Ovary (tissue), 9 donors: Measurements from ENCODE around the gene PHKA1. TPM values are rescaled to one million over a fixed set of nuclear protein-coding genes. Genes with fewer than 3 reads are reported as not detected.
"Not testable (repeated sequence)": the region's sequence is repeated elsewhere in the genome, so short reads cannot be mapped to it uniquely, and the experiment has no call there.

Experiments used
- DNase-seq, 5 donors: peaks; one replicate each; pipeline ENCODE4 v3.0.0-alpha.2; 2019 to 2020
- H3K27ac ChIP-seq, 2 donors: fragments of 200-600 bp; one replicate each; pipeline versions ENCODE4 v1.5.1 to v1.8.0; 2019 to 2022
- H3K27me3 ChIP-seq: fragments of 200-600 bp; one replicate; pipeline ENCODE4 v1.8.0; 2022
- H3K36me3 ChIP-seq: fragments of 200-600 bp; sonication (generic); one replicate; pipeline ENCODE4 v1.5.1; 2019
- H3K4me1 ChIP-seq: one replicate; pipeline ENCODE4 v1.8.1; 2013; ENCODE audit warnings: mild to moderate bottlenecking, moderate library complexity; ENCODE audit not compliant: insufficient read depth
- H3K4me3 ChIP-seq: fragments of 200-600 bp; sonication (generic); one replicate; pipeline ENCODE4 v1.5.1; 2017
- H3K9me3 ChIP-seq, 2 donors: fragments of 200-600 bp in 1 of 2; sonication (generic) in 1 of 2; one replicate each; pipeline versions ENCODE4 v1.5.1 to v1.8.1; 2013 to 2019; ENCODE audit warnings: mild to moderate bottlenecking in 1 of 2, moderate library complexity in 1 of 2
- EP300 ChIP-seq: sonication (generic); formaldehyde crosslinking; IDR thresholded peaks from one replicate; pipeline ENCODE4 v1.6.1; 2017; ENCODE audit warnings: antibody characterized with exemption
- POLR2A ChIP-seq: fragments of 450-650 bp; IDR thresholded peaks from one replicate; pipeline ENCODE4 v1.6.1; 2017; ENCODE audit warnings: antibody characterized with exemption, mild to moderate bottlenecking, moderate library complexity
- WGBS, 3 donors: extraction: QIAGEN DNeasy Blood & Tissue Kit in 1 of 3; methylation state at CpG; one replicate each; pipeline versions ENCODE4 v1.1.5 to v1.1.7; 2013 to 2017; 5-methylcytosine and 5-hydroxymethylcytosine counted together
- intact Hi-C, 4 donors: fragments of 100-400 bp; cut with DNase I; formaldehyde crosslinking; loops; one replicate each; pipeline versions ENCODE4 v1.11.0 to v1.15.1; 2022 to 2023
- polyA plus RNA-seq, 2 donors: library from polyadenylated mRNA; stranded (reverse); fragments of 200-250 nt in 1 of 2; fragments of 350-450 nt in 1 of 2; fragmentation: Illumina TruSeq in 1 of 2; extraction: RNeasy Lipid Tissue Mini Kit (QIAGEN cat#74804) in 1 of 2; gene quantifications; one replicate each; pipeline ENCODE4 v1.2.3, GENCODE V29; 2013 to 2014
- total RNA-seq, 7 donors: library from RNA; depleted of rRNA in 2 of 7; stranded (reverse); fragments of >200 nt in 2 of 7; fragmentation: NEBNext Ultra II Directional in 3 of 7; extraction: Animal tissue kit (Norgen Biotek cat#: 25700) in 3 of 7; gene quantifications; one replicate each; pipeline versions ENCODE4 v1.1.0 to v1.2.4, GENCODE V29; 2016 to 2023
- TF ChIP-seq, protein P1 (sequence below), 3 donors: fragments of 450-650 bp in 2 of 3; fragments of 200-600 bp in 1 of 3; IDR thresholded peaks; one replicate each; pipeline versions ENCODE4 v1.5.1 to v1.8.0; 2016 to 2022; ENCODE audit warnings: antibody characterized with exemption in 3 of 3, mild to moderate bottlenecking in 1 of 3
- donor health status: DM: no; HTN: no; CAD: no; lungs with moderate emphysema.
- donor health status: DM: no; HTN: no; CAD: no.
- donor health status: Bipolar disorder and iron deficiency.
- donor health status: DM: yes; HTN: yes; CAD: no.
- donor health status: DM: no; HTN: no; CAD: no.
- donor health status: DM: yes; HTN: yes; CAD: no.

Gene PHKA1
- total and polyA plus RNA-seq, 9 donors, result 4.6 to 14.8 (median 9.2) TPM

DNA sequence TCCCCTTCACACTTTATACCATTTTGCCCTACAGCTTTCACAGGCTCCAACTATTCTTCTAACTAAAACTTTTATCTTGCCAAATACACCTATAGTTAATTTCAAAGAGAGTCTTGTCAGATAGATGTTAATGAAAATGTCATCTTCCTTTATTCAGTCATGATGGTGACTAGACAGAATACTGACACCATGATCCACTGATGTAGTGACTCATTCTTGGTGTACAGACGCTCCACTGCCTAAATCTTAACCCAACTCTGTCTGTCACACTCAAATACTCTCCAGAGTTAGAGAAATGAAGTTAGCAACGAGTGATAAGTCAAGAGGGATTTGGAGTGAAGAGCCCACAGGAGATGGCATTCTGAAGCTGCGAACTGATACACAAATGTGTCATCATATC lies 109.4 kb downstream of the PHKA1 start:
- H3K27me3 ChIP-seq, result no peaks in the 10 kb centered on the region
- H3K4me1 ChIP-seq, result no peaks in the 10 kb centered on the region
- no peak for DNase-seq
- intact Hi-C loops, result no loop called here
- H3K27ac ChIP-seq, result no peak overlapping the region
- no peak for TF ChIP-seq EP300
- no peak for TF ChIP-seq POLR2A
- TF ChIP-seq, protein P1, sequence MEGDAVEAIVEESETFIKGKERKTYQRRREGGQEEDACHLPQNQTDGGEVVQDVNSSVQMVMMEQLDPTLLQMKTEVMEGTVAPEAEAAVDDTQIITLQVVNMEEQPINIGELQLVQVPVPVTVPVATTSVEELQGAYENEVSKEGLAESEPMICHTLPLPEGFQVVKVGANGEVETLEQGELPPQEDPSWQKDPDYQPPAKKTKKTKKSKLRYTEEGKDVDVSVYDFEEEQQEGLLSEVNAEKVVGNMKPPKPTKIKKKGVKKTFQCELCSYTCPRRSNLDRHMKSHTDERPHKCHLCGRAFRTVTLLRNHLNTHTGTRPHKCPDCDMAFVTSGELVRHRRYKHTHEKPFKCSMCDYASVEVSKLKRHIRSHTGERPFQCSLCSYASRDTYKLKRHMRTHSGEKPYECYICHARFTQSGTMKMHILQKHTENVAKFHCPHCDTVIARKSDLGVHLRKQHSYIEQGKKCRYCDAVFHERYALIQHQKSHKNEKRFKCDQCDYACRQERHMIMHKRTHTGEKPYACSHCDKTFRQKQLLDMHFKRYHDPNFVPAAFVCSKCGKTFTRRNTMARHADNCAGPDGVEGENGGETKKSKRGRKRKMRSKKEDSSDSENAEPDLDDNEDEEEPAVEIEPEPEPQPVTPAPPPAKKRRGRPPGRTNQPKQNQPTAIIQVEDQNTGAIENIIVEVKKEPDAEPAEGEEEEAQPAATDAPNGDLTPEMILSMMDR (IDR thresholded peaks at IDR 0.05), result no peak
- WGBS, 3 donors, result 58 to 68% (median 59%) methylated on average over 3 of the region's 3 CpGs
- H3K36me3 ChIP-seq, result no peaks in the 10 kb centered on the region
- H3K9me3 ChIP-seq, result no peaks in the 10 kb centered on the region
- H3K4me3 ChIP-seq, result no peak overlapping the region

DNA sequence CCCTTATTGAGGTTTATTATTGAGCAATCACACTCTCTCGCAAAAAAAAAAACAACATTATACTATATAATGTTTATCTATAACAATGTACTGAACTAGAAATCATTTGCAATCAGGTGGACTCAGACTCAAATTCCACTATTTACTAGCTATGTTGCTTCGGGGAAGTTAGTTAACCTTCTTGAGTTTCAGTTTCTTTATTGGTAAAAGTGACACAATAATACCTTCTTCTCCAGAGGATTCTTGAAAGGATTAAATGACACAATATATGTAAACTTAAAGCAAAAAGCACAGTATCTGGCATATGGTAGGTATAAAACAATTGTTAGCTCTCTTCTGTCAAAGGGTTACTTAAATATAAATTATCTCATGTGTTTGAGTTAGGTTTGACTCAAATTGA lies 110.0 kb downstream of the PHKA1 start:
- Histone ChIP-seq H3K4me1 (no peaks in the 10 kb centered on the region), H3K36me3 (no peaks in the 10 kb centered on the region), H3K4me3 (no peak overlapping the region), H3K27me3 (no peaks in the 10 kb centered on the region), H3K9me3 (no peaks in the 10 kb centered on the region), H3K27ac (no peak overlapping the region)
- intact Hi-C loops, result no loop called here
- no peak for DNase-seq
- TF ChIP-seq POLR2A, result no peak
- no peak for TF ChIP-seq EP300
- TF ChIP-seq, protein P1 (IDR thresholded peaks at IDR 0.05), result no peak
- whole genome bisulfite sequencing, 3 donors, result 85 to 88% (median 86%) methylated on average over 2 of the region's 2 CpGs

DNA sequence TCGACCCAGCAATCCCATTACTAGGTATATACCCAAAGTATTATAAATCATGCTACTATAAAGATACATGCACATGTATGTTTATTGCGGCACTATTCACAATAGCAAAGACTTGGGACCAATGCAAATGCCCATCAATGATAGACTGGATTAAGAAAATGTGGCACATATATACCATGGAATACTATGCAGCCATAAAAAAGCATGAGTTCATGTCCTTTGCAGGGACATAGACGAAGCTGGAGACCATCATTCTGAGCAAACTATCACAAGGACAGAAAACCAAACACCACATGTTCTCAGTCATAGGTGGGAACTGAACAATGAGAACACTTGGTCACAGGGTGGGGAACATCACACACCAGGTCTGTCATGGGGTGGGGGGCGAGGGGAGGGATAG lies 123.1 kb downstream of the PHKA1 start:
- not testable (repeated sequence) for H3K9me3 ChIP-seq, DNase-seq, H3K4me3 ChIP-seq, H3K27me3 ChIP-seq, H3K36me3 ChIP-seq, H3K27ac ChIP-seq, H3K4me1 ChIP-seq
- WGBS, 3 donors, result 64 to 79% (median 74%) methylated on average over 4 of the region's 4 CpGs
- intact Hi-C loops, result loop anchor here in 1 of 4 donors (5.0 kb wide), 1 partner anchor 1291 kb away; no protein-coding TSS in a partner anchor

DNA sequence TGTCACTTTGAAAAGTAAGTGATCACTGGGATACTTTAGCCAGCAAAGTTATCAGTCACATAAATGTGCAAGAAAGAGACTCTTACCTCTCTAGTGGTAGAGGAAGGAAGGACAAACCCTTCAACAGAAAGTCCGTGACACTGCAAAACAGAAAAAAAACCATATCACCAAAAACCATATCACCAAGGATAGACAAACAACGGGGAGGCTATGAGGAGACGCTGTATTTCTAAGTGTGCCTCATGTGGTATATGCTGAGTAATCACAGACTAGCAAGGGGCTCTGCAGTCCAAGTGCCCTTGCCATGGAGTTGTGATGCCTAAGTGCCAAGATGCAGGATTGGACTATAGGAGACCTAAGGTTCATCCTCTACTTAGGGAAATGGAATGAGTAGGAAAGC lies 129.9 kb downstream of the PHKA1 start:
- H3K36me3 ChIP-seq, result no peaks in the 10 kb centered on the region
- WGBS, 3 donors, result 76 to 88% (median 85%) methylated on average over 3 of the region's 3 CpGs
- H3K4me1 ChIP-seq, result no peaks in the 10 kb centered on the region
- intact Hi-C loops, result no loop called here
- no peaks in the 10 kb centered on the region for H3K27me3 ChIP-seq
- no peak for TF ChIP-seq EP300
- no peak for TF ChIP-seq POLR2A
- TF ChIP-seq, protein P1 (IDR thresholded peaks at IDR 0.05), result no peak
- DNase-seq, result no peak
- H3K4me3 ChIP-seq, result no peak overlapping the region
- no peaks in the 10 kb centered on the region for H3K9me3 ChIP-seq
- no peak overlapping the region for H3K27ac ChIP-seq

DNA sequence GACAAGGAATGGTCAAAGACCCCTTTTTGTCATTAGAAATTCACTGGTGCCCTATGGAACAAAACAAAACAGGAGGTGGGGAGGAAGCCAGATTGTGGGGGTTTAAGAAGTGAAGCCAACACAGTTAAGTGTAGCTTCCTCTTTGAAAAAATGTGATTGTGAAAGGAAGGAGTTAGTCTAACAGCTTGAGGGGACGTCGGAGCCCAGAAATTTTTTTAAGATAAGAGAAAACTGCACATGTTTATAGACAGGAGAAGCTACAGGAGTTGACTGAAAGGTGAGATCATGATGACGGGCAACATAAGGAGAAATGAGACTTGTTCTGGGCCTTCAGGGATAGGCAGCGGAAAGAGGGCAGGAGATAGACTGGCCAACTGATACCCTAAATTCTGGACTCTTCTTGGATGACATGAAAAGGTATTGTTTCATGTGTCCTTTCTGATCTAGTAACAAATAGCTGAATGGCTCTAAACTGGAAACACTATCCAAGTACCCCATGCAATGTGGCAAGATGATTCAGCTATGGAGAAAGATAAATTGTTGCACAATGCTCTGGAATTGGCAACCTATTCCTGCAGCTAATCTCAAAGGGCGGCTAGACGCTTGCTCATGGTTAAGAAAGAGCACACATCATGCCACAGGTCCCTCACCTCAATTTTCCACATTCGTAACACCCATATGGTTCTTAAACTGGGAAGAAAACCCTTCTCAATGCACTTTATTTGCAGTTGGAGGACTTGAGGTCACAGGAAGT lies 137.8 kb downstream of the PHKA1 start:
- Histone ChIP-seq H3K36me3 (no peaks in the 10 kb centered on the region), H3K4me1 (no peaks in the 10 kb centered on the region), H3K9me3 (no peaks in the 10 kb centered on the region), H3K4me3 (no peak overlapping the region), H3K27ac (no peak overlapping the region), H3K27me3 (no peaks in the 10 kb centered on the region)
- intact Hi-C loops, result no loop called here
- TF ChIP-seq EP300, result no peak
- TF ChIP-seq, protein P1 (IDR thresholded peaks at IDR 0.05), result no peak
- no peak for TF ChIP-seq POLR2A
- 61 to 68% (median 64%) methylated on average over 7 of the region's 7 CpGs for WGBS, 3 donors
- DNase-seq, result no peak
